OCI-LY1 (cell line): ENCODE measurements around the gene FOXC2.
"Not testable (repeated sequence)": the region's sequence is repeated elsewhere in the genome, so short reads cannot be mapped to it uniquely, and the experiment has no call there.

ENCODE experiments used
- H2AFZ ChIP-seq: fragments of 200-600 bp; sonication (generic), shearing (Covaris generic); 2 replicates; pipeline ENCODE4 v1.6.0; 2014; ENCODE audit warnings: antibody characterized with exemption, mild to moderate bottlenecking, low read length
- H3F3A ChIP-seq: fragments of 200-600 bp; sonication (generic), shearing (Covaris generic); 2 replicates; pipeline ENCODE4 v1.6.0; 2014; ENCODE audit warnings: mild to moderate bottlenecking, antibody characterized with exemption, low read length, moderate library complexity; ENCODE audit not compliant: insufficient read depth
- H3K27ac ChIP-seq: fragments of 200-600 bp; sonication (generic); 2 replicates; pipeline ENCODE4 v1.5.1; 2014; ENCODE audit warnings: low read length, mixed run types, mild to moderate bottlenecking, low read depth; ENCODE audit not compliant: poor library complexity, severe bottlenecking
- H3K27me3 ChIP-seq: fragments of 200-600 bp; sonication (generic); 2 replicates; pipeline ENCODE4 v1.6.0; 2014; ENCODE audit warnings: antibody characterized with exemption, mild to moderate bottlenecking, low read length, moderate library complexity; ENCODE audit not compliant: insufficient read depth
- H3K36me3 ChIP-seq: fragments of 200-600 bp; sonication (generic); 2 replicates; pipeline ENCODE4 v1.6.1; 2014; ENCODE audit warnings: mild to moderate bottlenecking, antibody characterized with exemption, low read length, moderate library complexity, mixed read lengths; ENCODE audit not compliant: insufficient read depth
- H3K4me1 ChIP-seq: fragments of 200-600 bp; sonication (generic); 2 replicates; pipeline ENCODE4 v1.5.1; 2014; ENCODE audit warnings: mild to moderate bottlenecking, low read length, moderate library complexity; ENCODE audit not compliant: insufficient read depth, severe bottlenecking
- H3K4me2 ChIP-seq: fragments of 200-600 bp; sonication (generic), shearing (Covaris generic); 2 replicates; pipeline ENCODE4 v1.6.1; 2014; ENCODE audit warnings: low read length
- H3K4me3 ChIP-seq: fragments of 200-600 bp; sonication (generic); 2 replicates; pipeline ENCODE4 v1.5.1; 2014; ENCODE audit warnings: low read length, low read depth, mild to moderate bottlenecking, mixed read lengths; ENCODE audit not compliant: poor library complexity, severe bottlenecking
- H3K79me2 ChIP-seq: fragments of 200-600 bp; shearing (Covaris generic); 2 replicates; pipeline ENCODE4 v1.6.1; 2016; ENCODE audit warnings: mixed run types, low read length, mixed read lengths; ENCODE audit not compliant: insufficient read depth
- H3K9ac ChIP-seq: fragments of 200-600 bp; sonication (generic), shearing (Covaris generic); 2 replicates; pipeline ENCODE4 v1.6.1; 2014; ENCODE audit warnings: mild to moderate bottlenecking, low read length, mixed read lengths
- H3K9me2 ChIP-seq: fragments of 200-600 bp; sonication (generic), shearing (Covaris generic); 2 replicates; pipeline ENCODE4 v1.6.1; 2014; ENCODE audit warnings: low read depth, mild to moderate bottlenecking, low read length, mixed read lengths
- H3K9me3 ChIP-seq: fragments of 200-600 bp; shearing (Covaris generic); 2 replicates; pipeline ENCODE4 v1.6.1; 2014; ENCODE audit warnings: low read length, mixed read lengths
- H4K20me1 ChIP-seq: fragments of 200-600 bp; sonication (generic), shearing (Covaris generic); 2 replicates; pipeline ENCODE4 v1.6.0; 2016; ENCODE audit warnings: mild to moderate bottlenecking, low read length; ENCODE audit not compliant: insufficient read depth
- CTCF ChIP-seq: fragments of 200-600 bp; sonication (generic), shearing (Covaris generic); IDR thresholded peaks from 2 replicates; pipeline ENCODE4 v1.5.1; 2017; ENCODE audit warnings: mild to moderate bottlenecking, antibody characterized with exemption, low read length, moderate library complexity, mixed read lengths
- EZH2 ChIP-seq: fragments of 200-600 bp; sonication (generic), shearing (Covaris generic); IDR thresholded peaks from 2 replicates; pipeline ENCODE4 v1.8.0; 2017; ENCODE audit warnings: borderline replicate concordance, mixed run types, mild to moderate bottlenecking, antibody characterized with exemption, low read length, moderate library complexity, mixed read lengths

FOXC2 gene

GRCh38 chr16:86584726-86585721 lies 18.4 kb downstream of the FOXC2 start:
- Histone ChIP-seq H3K36me3 (peaks cover 33% of the 10 kb centered on the region), H3K4me3 (no peak overlapping the region), H3K9me2 (no peaks in the 10 kb centered on the region), H3F3A (no peaks in the 10 kb centered on the region), H3K4me2 (no peak overlapping the region), H3K9me3 (no peaks in the 10 kb centered on the region), H3K27ac (no peak overlapping the region), H3K79me2 (no peaks in the 10 kb centered on the region), H3K4me1 (peaks cover 5% of the 10 kb centered on the region), H3K27me3 (no peaks in the 10 kb centered on the region), H3K9ac (no peak overlapping the region), H2AFZ (no peak overlapping the region), H4K20me1 (no peaks in the 10 kb centered on the region)
- TF ChIP-seq EZH2 (no peak), CTCF (no peak)

GRCh38 chr16:86585821-86586611 lies 19.4 kb downstream of the FOXC2 start:
- no peak overlapping the region for H2AFZ ChIP-seq
- H3K4me3 ChIP-seq, result no peak overlapping the region
- no peak overlapping the region for H3K4me2 ChIP-seq
- H3K9ac ChIP-seq, result no peak overlapping the region
- H3K27ac ChIP-seq, result no peak overlapping the region
- H4K20me1 ChIP-seq, result no peaks in the 10 kb centered on the region
- TF ChIP-seq EZH2, result no peak
- peaks cover 23% of the 10 kb centered on the region for H3K36me3 ChIP-seq
- H3F3A ChIP-seq, result no peaks in the 10 kb centered on the region
- no peaks in the 10 kb centered on the region for H3K79me2 ChIP-seq
- H3K9me2 ChIP-seq, result no peaks in the 10 kb centered on the region
- peaks cover 5% of the 10 kb centered on the region for H3K4me1 ChIP-seq
- H3K27me3 ChIP-seq, result no peaks in the 10 kb centered on the region
- H3K9me3 ChIP-seq, result no peaks in the 10 kb centered on the region

- Histone ChIP-seq H3K36me3 (peaks cover 18% of the 10 kb centered on the region), H3K4me1 (peaks cover 5% of the 10 kb centered on the region), H3K4me2 (no peak overlapping the region), H3K9ac (no peak overlapping the region), H3K79me2 (no peaks in the 10 kb centered on the region), H2AFZ (no peak overlapping the region), H3K4me3 (no peak overlapping the region), H3K27ac (no peak overlapping the region), H3F3A (no peaks in the 10 kb centered on the region), H3K27me3 (no peaks in the 10 kb centered on the region), H4K20me1 (no peaks in the 10 kb centered on the region), H3K9me2 (no peaks in the 10 kb centered on the region), H3K9me3 (no peaks in the 10 kb centered on the region)
- no peak for TF ChIP-seq EZH2
- TF ChIP-seq CTCF, result no peak
These were observed 20.9 kb downstream of the FOXC2 start for GRCh38 chr16:86587487-86587886.

GRCh38 chr16:86587955-86588354 lies 21.3 kb downstream of the FOXC2 start:
- H3K4me2 ChIP-seq, H3F3A ChIP-seq, H4K20me1 ChIP-seq, H3K9me3 ChIP-seq, H3K4me3 ChIP-seq, H3K9ac ChIP-seq, H2AFZ ChIP-seq, H3K4me1 ChIP-seq, H3K79me2 ChIP-seq, H3K27me3 ChIP-seq, H3K9me2 ChIP-seq, H3K27ac ChIP-seq: not testable (repeated sequence)
- H3K36me3 ChIP-seq, result peaks cover 16% of the 10 kb centered on the region
